Measurements from ENCODE around the gene HIPK2. TPM values are rescaled to one million over a fixed set of nuclear protein-coding genes. Genes with fewer than 3 reads are reported as not detected.

Gene HIPK2
- total RNA-seq, 1 experiment from 2014 or later: 35.2 TPM

DNA sequence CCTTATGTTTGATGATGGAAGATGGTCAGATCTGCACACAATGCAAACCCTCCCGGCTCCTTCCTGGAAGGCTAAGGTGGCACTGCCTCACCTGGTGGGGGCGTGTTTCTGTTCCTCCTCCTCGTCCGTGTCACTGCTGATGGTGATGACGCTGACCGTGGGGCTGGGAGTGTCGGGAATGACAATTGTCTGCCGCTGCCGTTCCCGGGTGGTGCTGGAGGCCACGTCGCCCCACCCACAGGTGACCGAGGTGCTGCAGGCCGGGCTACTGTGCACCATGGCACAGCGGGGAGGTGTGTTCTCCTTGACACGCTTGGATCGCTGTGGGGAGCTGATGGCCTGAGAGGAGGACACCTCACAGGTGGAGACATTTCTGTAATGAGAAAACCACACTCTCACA, 181.2 kb downstream of the HIPK2 start:
- CTCF ChIA-PET: no interaction called here
- TF ChIP-seq, protein P1, sequence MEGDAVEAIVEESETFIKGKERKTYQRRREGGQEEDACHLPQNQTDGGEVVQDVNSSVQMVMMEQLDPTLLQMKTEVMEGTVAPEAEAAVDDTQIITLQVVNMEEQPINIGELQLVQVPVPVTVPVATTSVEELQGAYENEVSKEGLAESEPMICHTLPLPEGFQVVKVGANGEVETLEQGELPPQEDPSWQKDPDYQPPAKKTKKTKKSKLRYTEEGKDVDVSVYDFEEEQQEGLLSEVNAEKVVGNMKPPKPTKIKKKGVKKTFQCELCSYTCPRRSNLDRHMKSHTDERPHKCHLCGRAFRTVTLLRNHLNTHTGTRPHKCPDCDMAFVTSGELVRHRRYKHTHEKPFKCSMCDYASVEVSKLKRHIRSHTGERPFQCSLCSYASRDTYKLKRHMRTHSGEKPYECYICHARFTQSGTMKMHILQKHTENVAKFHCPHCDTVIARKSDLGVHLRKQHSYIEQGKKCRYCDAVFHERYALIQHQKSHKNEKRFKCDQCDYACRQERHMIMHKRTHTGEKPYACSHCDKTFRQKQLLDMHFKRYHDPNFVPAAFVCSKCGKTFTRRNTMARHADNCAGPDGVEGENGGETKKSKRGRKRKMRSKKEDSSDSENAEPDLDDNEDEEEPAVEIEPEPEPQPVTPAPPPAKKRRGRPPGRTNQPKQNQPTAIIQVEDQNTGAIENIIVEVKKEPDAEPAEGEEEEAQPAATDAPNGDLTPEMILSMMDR (conservative IDR thresholded peaks at IDR 0.05): no peak
- TF ChIP-seq EZH2 (IDR thresholded peaks at IDR 0.05; ENCODE audit: low read depth): no peak

DNA sequence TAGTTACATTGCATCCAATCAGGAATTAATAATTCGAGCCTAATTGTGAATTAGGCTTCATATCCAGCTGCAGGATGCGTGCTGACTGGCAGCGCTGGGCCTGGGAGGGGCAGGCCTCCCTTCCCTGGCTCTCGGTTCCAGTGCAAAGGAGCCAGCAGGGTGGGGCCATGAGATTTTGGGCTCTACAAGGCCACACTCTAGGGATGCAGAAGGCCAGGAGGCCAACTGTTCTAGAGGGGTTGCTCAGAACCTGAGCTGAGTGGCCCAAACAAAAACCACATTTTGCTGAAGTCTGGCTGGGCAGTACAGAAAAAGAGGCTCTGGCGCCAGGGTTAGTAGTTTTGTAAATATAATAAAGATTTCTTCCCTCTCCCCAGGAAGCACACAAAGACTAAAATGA, 182.0 kb downstream of the HIPK2 start:
- intact Hi-C loops (cut with micrococcal nuclease; ENCODE audit: unreplicated experiment): no loop called here
- no peak overlapping the region for H3K27ac ChIP-seq
- DNase-seq: no peak
- ChIA-PET CTCF (no interaction called here), POLR2A (ENCODE audit: unreplicated experiment) (no interaction called here)
- H3K36me3 ChIP-seq (ENCODE audit: low read depth): 0 out of 2 replicates have a peak, but pooled peaks cover 4% of the 10 kb centered on the region
- no peak overlapping the region for H2AFZ ChIP-seq
- no TSS peak for BruUV-seq (replicated peaks)
- H3F3A ChIP-seq (ENCODE audit: insufficient read depth, low read depth): 0 out of 2 replicates have a peak, but pooled peaks cover 5% of the 10 kb centered on the region
- no peaks in the 10 kb centered on the region for H3K27me3 ChIP-seq (ENCODE audit: insufficient read depth, low read depth)
- no peak overlapping the region for H3K4me2 ChIP-seq
- no peaks in the 10 kb centered on the region for H3K79me2 ChIP-seq (ENCODE audit: low read depth)
- no peaks in the 10 kb centered on the region for H3K9me3 ChIP-seq (ENCODE audit: insufficient read depth, low read depth)
- H3K4me3 ChIP-seq: no peak overlapping the region
- H3K4me1 ChIP-seq (replicated peaks; ENCODE audit: insufficient read depth): peaks cover 15% of the 10 kb centered on the region
- H3K9me2 ChIP-seq (ENCODE audit: insufficient read depth): no peaks in the 10 kb centered on the region
- no peaks in the 10 kb centered on the region; the same call in 1 of the 2 replicates for H4K20me1 ChIP-seq (ENCODE audit: insufficient read depth)
- TF ChIP-seq, protein P1 (conservative IDR thresholded peaks at IDR 0.05): no peak
- no peak for TF ChIP-seq EZH2 (IDR thresholded peaks at IDR 0.05; ENCODE audit: low read depth)

More for the DNA sequence above, 181.2 kb downstream of the HIPK2 start:
- Histone ChIP-seq H3K27me3 (ENCODE audit: insufficient read depth, low read depth) (no peaks in the 10 kb centered on the region), H3K4me1 (replicated peaks; ENCODE audit: insufficient read depth) (peaks cover 15% of the 10 kb centered on the region), H3K9me2 (ENCODE audit: insufficient read depth) (no peaks in the 10 kb centered on the region), H3K4me2 (no peak overlapping the region), H3K27ac (no peak overlapping the region), H2AFZ (no peak overlapping the region), H3K9me3 (ENCODE audit: insufficient read depth, low read depth) (no peaks in the 10 kb centered on the region), H3K4me3 (no peak overlapping the region), H4K20me1 (ENCODE audit: insufficient read depth) (no peaks in the 10 kb centered on the region; the same call in 1 of the 2 replicates), H3K79me2 (ENCODE audit: low read depth) (no peaks in the 10 kb centered on the region), H3F3A (ENCODE audit: insufficient read depth, low read depth) (0 out of 2 replicates have a peak, but pooled peaks cover 5% of the 10 kb centered on the region), H3K36me3 (ENCODE audit: low read depth) (0 out of 2 replicates have a peak, but pooled peaks cover 6% of the 10 kb centered on the region)
- POLR2A ChIA-PET (ENCODE audit: unreplicated experiment): no interaction called here
- intact Hi-C loops (cut with micrococcal nuclease; ENCODE audit: unreplicated experiment): no loop called here
- no TSS peak for BruUV-seq (replicated peaks)
- no peak for DNase-seq

DNA sequence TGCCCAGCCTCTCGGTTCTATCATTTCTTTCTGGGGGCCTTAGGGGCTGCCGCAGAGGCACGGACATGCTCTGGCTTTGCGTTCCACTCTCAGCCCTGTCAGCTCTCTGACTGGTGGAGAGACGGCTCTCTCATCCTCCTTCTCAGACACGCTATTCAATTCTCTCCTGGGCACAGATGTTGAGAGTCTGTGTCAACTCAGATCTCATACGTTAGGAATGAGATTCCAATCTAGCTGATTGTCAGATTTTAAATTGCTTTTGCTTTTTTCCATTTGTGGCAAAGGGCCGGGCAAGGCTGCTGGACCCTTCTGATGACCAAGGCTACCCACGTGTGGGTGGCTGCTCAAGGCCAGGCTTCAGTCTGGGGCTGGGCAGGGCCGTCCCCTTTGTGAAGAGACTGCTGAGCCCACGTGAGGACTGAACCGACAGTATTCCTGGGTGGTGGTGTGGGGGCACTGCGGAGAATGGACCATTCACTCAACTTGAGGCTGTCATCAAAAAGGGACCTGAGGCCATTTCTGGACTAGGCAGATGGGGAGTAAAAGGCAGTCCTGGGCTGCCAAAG, 182.8 kb downstream of the HIPK2 start:
- 0 out of 2 replicates have a peak, but pooled peaks cover 4% of the 10 kb centered on the region for H3K36me3 ChIP-seq (ENCODE audit: low read depth)
- H3K4me3 ChIP-seq: no peak overlapping the region
- no peaks in the 10 kb centered on the region for H3K9me3 ChIP-seq (ENCODE audit: insufficient read depth, low read depth)
- ChIA-PET POLR2A (ENCODE audit: unreplicated experiment) (no interaction called here), CTCF (no interaction called here)
- H2AFZ ChIP-seq: no peak overlapping the region
- DNase-seq: no peak
- BruUV-seq (replicated peaks): no TSS peak
- no peaks in the 10 kb centered on the region for H3K9me2 ChIP-seq (ENCODE audit: insufficient read depth)
- no peak for TF ChIP-seq EZH2 (IDR thresholded peaks at IDR 0.05; ENCODE audit: low read depth)
- TF ChIP-seq, protein P1 (conservative IDR thresholded peaks at IDR 0.05): no peak
- H3K27me3 ChIP-seq (ENCODE audit: insufficient read depth, low read depth): no peaks in the 10 kb centered on the region
- H3K4me2 ChIP-seq: no peak overlapping the region
- no peak overlapping the region for H3K27ac ChIP-seq
- H3K79me2 ChIP-seq (ENCODE audit: low read depth): no peaks in the 10 kb centered on the region
- no peaks in the 10 kb centered on the region; the same call in 1 of the 2 replicates for H4K20me1 ChIP-seq (ENCODE audit: insufficient read depth)
- H3F3A ChIP-seq (ENCODE audit: insufficient read depth, low read depth): 0 out of 2 replicates have a peak, but pooled peaks cover 5% of the 10 kb centered on the region
- peaks cover 15% of the 10 kb centered on the region for H3K4me1 ChIP-seq (replicated peaks; ENCODE audit: insufficient read depth)
- intact Hi-C loops (cut with micrococcal nuclease; ENCODE audit: unreplicated experiment): no loop called here
